ENCODE data around the gene RALGAPA2. TPM values are rescaled to one million over a fixed set of nuclear protein-coding genes. Genes with fewer than 3 reads are reported as not detected.

RALGAPA2 gene
- total and polyA plus RNA-seq, 2 of the 13 experiments (the other 11 are each of a cell fraction or from before 2014, with no cell fraction given), result 13.8 to 17.7 TPM

- TF ChIP-seq TRAFD1 (CRISPR knock-in tag; IDR thresholded peaks at IDR 0.05; ENCODE audit: borderline replicate concordance) (peak; percentile 90; the same call in 1 of the 2 replicates), AKAP8 (CRISPR knock-in tag; IDR thresholded peaks at IDR 0.05) (0 out of 2 replicates have a peak, but pooled peaks have one; percentile 47), ZNF788 (CRISPR knock-in tag; IDR thresholded peaks at IDR 0.05; ENCODE audit: borderline replicate concordance) (peak; percentile 51; the same call in 1 of the 2 replicates), DPF2 (CRISPR knock-in tag; IDR thresholded peaks at IDR 0.05; ENCODE audit: borderline replicate concordance, low read depth) (peak; percentile 35; the same call in 1 of the 2 replicates), IRF2 (CRISPR knock-in tag; IDR thresholded peaks at IDR 0.05) (peak; percentile 63), NR2F6 (IDR thresholded peaks at IDR 0.05) (no peak), NR2F6 (CRISPR knock-in tag; IDR thresholded peaks at IDR 0.05) (peak; percentile 55; the same call in 1 of the 2 replicates), ZNF362 (CRISPR knock-in tag; IDR thresholded peaks at IDR 0.05; ENCODE audit: borderline replicate concordance) (0 out of 2 replicates have a peak, but pooled peaks have one; percentile 34), ZFP37 (CRISPR knock-in tag; IDR thresholded peaks at IDR 0.05; ENCODE audit: borderline replicate concordance) (no peak), ZNF790 (CRISPR knock-in tag; IDR thresholded peaks at IDR 0.05; ENCODE audit: borderline replicate concordance) (no peak), CEBPG (CRISPR knock-in tag; IDR thresholded peaks at IDR 0.05) (0 out of 2 replicates have a peak, but pooled peaks have one; percentile 30), FOXK1 (CRISPR knock-in tag; IDR thresholded peaks at IDR 0.05; ENCODE audit: borderline replicate concordance, low read depth) (0 out of 2 replicates have a peak, but pooled peaks have one; percentile 31), ARID5B (CRISPR knock-in tag; IDR thresholded peaks at IDR 0.05) (peak; percentile 77), ZC3H13 (CRISPR knock-in tag; IDR thresholded peaks at IDR 0.05) (no peak), IRF9 (CRISPR knock-in tag; IDR thresholded peaks at IDR 0.05; ENCODE audit: borderline replicate concordance) (peak; percentile 73; the same call in 1 of the 2 replicates), CEBPZ (IDR thresholded peaks at IDR 0.05; ENCODE audit: low read length) (no peak)
These were observed 165.1 kb downstream of the RALGAPA2 start (continued) for GRCh38 chr20:20547221-20547875.

Data from HepG2 (cell line).